Upper lobe of left lung (tissue), 4 donors: ENCODE data around the gene DENND1B.

ENCODE experiments used
- CTCF ChIP-seq, 6 experiments: fragments of 450-650 bp in 4 of 6; fragments of 200-600 bp in 2 of 6; sonication (generic) in 2 of 6; IDR thresholded peaks; one replicate each; pipeline ENCODE4 v1.5.1; 2016 to 2019; ENCODE audit warnings: antibody characterized with exemption in 6 of 6
- POLR2A ChIP-seq, 4 donors: fragments of 450-650 bp; IDR thresholded peaks; one replicate each; pipeline ENCODE4 v1.5.1; 2016 to 2017; ENCODE audit warnings: antibody characterized with exemption in 4 of 4, mild to moderate bottlenecking in 2 of 4

GRCh38 chr1:197781968-197782721 lies 6.9 kb upstream of the DENND1B start:
- TF ChIP-seq CTCF (IDR thresholded peaks at IDR 0.05) (no peak), POLR2A (IDR thresholded peaks at IDR 0.05) (no peak)
